ENCODE results near the gene ALG14.
"Not testable (repeated sequence)": the region's sequence is repeated elsewhere in the genome, so short reads cannot be mapped to it uniquely, and the experiment has no call there.

Gene ALG14

GRCh38 chr1:94953746-94954145 lies 119.0 kb downstream of the ALG14 start:
- DNase-seq (ENCODE audit: low read depth) = no peak

DNA sequence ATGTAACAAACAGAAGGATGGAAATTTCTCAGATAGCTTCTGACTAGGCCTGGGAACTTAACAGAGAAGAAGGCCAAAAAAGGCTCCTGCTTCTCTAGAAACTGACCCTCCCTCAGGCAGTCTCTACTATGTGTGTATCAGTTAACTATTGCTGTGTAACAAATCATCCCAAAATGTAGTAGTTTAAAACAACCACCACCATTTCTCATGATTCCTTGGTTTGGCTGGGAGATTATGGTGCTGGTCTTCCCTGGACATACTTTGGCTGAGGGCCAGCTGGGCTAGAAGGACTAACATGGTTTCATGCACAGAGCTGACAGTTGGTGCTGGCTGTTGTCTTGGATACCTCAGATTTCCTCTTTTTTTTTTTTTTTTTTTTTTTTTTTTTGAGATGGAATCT lies 119.6 kb downstream of the ALG14 start:
- DNase-seq (ENCODE audit: low read depth) = no peak

- DNase-seq (ENCODE audit: low read depth) = no peak
Observed at GRCh38 chr1:94952539-94952938, 120.2 kb downstream of the ALG14 start.

- DNase-seq (ENCODE audit: low read depth) = no peak
Observed at GRCh38 chr1:94951509-94952208, 121.1 kb downstream of the ALG14 start.

GRCh38 chr1:94951046-94951445 lies 121.7 kb downstream of the ALG14 start:
- DNase-seq (ENCODE audit: low read depth) = no peak

DNA sequence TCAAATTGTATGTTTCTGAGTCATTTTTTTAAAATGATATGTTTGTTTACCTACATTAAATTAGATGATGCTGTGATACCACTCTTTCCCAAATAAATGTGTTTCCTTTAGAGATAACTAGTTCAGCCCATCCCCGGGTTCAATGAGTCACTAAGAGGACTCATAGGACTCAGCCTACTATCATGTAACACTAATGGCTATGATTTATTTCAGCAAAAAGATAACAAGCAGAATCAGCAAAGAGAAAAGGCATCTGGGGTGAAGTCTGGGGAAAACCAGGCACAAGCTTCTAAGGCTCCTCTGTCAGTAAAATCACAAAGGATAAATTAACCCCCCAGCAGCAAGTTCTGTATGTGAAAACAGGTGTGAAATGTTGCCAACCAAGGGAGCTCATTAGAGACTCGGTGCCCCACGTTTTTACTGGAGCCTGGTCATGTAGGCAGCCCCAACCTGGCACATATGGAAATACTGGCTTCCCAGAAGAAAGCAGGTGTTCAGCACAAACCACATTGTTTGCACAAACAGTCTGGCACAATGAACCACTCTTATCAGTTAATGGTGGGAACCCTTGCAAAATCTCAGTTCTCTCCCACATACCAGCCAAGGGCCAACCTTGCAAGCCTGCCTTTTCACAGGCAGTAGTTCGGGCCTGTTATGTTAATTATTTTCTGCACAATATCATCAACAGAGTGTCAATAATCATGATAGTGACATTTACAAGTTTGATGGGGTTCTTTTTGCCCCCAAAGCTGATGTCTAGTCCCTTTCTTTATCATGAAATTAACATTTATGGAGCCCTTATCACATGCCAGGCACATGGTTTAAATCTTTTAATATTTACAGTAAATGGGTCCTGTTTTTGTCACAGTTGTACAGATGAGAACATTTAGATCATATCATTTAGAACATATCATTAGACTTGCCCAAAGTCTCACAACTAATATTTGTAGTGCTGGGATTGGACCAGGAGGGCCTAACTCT lies 122.8 kb downstream of the ALG14 start:
- no peak for DNase-seq (ENCODE audit: low read depth)

DNA sequence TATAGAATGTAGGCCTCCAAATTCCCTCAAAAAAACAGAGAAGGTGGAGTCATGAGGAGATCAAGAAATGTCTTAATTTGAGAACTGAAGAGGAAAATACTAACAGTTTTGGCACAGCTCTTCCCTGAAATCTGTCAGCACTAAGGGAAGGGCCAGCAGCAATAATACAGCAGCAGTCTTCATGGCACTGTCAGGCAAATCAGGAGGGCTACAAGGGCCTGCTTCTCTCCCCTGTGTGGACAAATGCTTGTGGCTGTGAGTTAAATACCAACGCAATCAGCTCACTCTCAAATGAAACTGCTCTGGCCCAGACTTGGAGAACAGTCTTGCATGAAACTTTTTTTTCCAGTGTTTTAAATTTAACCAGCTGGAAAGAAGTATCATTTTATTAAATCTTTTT lies 125.3 kb downstream of the ALG14 start:
- peak; percentile 82 for DNase-seq (ENCODE audit: low read depth)

DNA sequence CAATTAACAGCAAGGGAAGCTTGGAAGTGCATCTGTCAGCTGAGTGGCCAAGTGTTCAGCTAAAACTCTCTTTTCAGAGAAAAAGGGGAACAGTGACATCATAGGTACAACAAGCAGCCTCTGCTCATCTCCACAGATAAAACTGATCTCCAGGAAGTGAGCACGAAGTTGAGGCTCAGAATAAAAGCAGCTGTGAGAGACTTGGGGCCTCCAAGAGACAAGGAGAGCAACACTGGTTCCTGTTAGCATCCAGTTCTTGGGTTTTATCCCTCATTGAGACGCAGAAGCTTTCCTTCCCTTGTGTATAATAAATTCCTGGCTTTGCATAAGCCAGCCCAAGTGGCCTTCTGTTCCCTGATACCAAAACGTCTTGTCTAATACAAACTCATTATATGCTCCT lies 125.9 kb downstream of the ALG14 start:
- DNase-seq (ENCODE audit: low read depth) = no peak

DNA sequence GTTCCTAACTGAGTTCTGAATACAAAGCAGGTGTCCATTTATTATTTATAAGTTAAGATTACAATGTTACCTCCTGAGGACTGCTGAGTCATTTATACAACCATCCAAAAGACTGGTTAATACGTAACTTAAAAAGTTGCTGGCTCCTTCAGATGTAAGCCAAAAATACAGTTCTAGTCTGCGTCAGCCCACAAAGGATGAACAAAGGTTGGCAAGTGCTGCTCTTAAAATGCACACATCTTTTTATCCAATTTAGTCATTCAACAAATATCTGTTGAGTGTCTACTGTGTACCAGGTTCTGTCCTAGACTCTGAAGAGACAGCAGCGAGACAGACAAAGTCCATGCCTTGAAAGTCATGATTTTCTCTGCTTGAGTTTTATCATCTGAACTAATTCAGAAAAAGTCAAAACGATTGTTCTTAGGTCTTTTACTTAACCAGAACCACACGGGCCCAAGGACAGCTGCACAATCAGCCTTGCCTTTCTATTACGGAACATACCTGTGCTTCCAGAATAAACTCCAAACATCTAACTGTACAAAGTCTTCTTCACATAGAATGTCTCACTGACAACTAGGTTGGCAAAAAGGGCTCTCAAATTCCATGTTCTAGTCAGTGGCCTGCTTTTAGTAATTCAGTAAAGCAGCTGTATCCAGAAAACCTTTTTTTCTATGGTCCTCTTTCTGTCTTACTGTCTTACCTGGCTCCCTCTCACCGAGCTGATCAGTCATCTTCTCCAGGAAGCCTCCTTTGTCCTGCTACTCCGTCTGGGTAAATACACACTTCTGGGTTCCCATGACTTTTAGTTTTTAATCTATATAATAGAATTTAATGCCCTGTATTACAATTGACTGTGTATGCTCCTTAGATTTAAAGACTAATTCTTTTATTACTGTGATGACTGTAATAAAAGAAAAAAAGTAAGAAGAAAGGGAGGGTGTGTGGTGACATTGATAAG lies 130.3 kb downstream of the ALG14 start:
- no peak for DNase-seq (ENCODE audit: low read depth)

DNA sequence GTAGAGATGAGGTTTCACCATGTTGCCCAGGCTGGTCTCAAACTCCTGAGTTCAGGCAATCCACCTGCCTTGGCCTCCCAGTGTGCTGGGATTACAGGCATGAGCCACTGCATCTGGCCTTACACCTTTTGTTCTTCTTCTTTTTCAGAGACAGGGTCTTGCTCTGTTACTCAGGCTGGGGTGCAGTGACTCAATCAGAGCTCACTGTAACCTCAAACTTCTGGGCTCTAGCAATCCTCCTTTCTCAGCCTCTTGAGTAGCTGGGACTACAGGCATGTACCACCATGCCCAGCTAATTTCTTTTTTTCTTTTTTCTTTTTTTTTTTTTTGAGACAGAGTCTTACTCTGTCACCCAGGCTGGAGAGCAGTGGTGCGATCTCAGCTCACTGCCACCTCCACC lies 131.3 kb downstream of the ALG14 start:
- not testable (repeated sequence) for DNase-seq (ENCODE audit: low read depth)

DNA sequence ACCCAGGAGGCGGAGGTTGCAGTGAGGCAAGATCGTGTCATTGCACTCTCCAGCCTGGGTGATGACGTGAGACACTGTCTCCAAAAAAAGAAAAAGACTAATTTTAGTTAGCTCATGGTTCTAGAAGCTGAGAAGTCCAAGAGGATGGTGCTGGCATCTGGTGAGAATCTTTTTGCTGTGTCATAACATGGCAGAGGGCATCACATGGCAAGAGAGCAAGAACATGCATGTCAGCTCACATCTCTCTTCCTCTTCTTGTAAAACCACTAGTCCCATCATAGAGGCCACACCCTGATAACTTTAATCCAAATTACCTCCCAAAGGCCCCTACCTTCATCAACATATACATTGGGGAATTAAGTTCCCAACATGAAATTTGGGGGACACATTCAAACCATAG lies 132.0 kb downstream of the ALG14 start:
- DNase-seq (ENCODE audit: low read depth) = no peak

GRCh38 chr1:94937820-94938219 lies 134.9 kb downstream of the ALG14 start:
- no peak for DNase-seq (ENCODE audit: low read depth)

- DNase-seq (ENCODE audit: low read depth) = no peak
Observed at GRCh38 chr1:94936861-94937620, 135.7 kb downstream of the ALG14 start.

DNA sequence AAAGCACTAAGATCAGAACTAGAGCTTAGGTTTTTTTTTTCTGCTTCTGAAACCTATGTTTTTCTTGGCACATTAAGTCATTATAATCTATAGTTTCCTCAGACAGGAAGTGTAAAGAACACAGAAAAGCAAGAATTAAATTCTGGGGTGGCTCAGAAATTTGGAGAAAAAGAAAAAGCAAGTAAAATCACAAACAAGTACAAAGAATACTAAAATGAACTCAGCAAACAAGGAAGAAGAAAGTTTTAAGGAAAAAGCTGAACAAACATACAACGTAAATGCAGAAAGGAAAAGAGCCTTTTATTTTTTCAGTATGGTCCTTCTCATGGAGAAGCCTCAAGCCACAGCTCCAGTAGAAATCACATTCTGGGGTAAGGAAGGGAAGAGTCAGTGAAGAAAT lies 137.3 kb downstream of the ALG14 start:
- DNase-seq (ENCODE audit: low read depth) = no peak

- DNase-seq (ENCODE audit: low read depth) = no peak
Observed at GRCh38 chr1:94935034-94935433, 137.7 kb downstream of the ALG14 start.

DNA sequence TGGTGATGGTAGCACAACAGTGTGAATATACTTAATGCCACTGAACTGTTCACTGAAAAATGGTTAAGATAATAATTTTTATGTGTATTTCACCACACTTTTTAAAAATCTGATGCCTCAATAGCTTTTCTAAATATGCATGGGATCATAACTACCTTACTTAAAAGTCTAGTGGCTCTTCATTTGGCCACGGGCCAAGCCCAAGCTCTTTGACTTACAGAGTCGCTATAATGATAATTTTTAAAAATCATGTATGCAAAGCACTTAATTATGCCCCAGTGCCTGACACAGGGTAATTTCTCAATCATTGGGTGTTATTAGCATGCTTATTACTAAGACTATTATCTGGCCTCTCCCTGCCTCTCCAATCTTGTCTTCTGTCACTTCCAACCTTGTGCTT lies 138.2 kb downstream of the ALG14 start:
- no peak for DNase-seq (ENCODE audit: low read depth)

DNA sequence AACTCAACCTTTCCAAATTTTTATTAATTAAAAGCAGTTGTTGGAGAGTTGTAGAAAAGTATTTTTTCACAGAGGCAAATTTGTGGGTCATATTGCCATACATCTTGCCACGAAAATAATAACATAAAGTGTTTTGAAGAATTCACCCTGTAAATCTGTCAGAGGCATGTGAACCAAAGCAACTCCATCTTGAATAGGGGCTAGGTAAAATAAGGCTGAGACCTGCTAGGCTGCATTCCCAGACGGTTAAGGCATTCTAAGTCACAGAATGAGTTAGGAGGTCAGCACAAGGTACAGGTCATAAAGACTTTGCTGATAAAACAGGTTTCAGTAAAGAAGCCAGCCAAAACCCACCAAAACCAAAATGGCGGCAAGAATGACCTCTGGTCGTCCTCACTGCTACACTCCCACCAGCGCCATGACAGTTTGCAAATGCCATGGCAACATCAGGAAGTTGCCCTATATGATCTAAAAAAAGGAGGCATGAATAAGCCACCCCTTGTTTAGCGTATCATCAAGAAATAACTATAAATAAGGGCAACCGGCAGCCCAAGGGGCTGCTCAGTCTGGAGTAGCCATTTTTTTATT lies 141.4 kb downstream of the ALG14 start:
- no peak for DNase-seq (ENCODE audit: low read depth)

- no peak for DNase-seq (ENCODE audit: low read depth)
Observed at GRCh38 chr1:94929351-94930217, 143.2 kb downstream of the ALG14 start.

GRCh38 chr1:94928293-94928939 lies 144.3 kb downstream of the ALG14 start:
- no peak for DNase-seq (ENCODE audit: low read depth)
